OCI-LY7 (cell line): ENCODE data around the gene UPB1.
A peak's percentile ranks its signal among the peaks of the same experiment; 100 is the strongest.

Source experiments
- EZH2phosphoT487 ChIP-seq: fragments of 200-600 bp; sonication (generic); IDR thresholded peaks from 2 replicates; pipeline ENCODE4 v1.6.1; 2018; ENCODE audit warnings: low read depth, borderline replicate concordance, mild to moderate bottlenecking, mixed run types, antibody characterized with exemption, low read length, moderate library complexity, mixed read lengths
- TF ChIP-seq, protein P1 (sequence below): fragments of 200-600 bp; sonication (generic); conservative IDR thresholded peaks from 2 replicates; pipeline ENCODE4 v1.5.1; 2014; ENCODE audit warnings: mild to moderate bottlenecking, antibody characterized with exemption, low read length, moderate library complexity, mixed read lengths

DNA sequence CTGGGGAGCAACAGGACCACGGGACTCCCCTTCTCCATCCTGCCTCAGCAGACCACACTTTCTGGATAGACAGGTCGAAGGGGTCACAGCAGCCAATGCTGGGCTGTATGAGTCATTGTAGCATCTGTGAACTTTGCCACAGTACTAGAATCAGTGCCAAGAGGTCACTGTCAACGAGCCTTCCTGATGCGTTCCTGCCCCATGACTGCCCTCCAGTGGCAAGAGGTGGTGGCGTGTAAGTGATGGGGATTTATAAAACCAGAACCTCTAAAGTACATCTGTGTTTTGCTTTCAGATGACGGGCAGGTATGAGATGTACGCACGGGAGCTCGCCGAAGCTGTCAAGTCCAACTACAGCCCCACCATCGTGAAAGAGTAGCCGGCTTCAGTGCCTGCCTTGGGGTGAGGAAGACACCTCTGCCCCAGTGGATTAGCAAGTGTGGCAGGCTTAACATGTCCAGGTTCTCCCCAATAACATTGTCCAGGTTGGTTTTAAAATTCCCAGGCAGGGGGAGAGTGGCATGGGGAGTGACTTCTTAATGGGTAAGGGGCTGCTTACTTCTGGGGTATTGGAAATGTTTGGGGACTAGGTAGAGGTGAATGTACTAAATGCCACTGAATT is 30.4 kb downstream of the UPB1 start:
- TF ChIP-seq, protein P1, sequence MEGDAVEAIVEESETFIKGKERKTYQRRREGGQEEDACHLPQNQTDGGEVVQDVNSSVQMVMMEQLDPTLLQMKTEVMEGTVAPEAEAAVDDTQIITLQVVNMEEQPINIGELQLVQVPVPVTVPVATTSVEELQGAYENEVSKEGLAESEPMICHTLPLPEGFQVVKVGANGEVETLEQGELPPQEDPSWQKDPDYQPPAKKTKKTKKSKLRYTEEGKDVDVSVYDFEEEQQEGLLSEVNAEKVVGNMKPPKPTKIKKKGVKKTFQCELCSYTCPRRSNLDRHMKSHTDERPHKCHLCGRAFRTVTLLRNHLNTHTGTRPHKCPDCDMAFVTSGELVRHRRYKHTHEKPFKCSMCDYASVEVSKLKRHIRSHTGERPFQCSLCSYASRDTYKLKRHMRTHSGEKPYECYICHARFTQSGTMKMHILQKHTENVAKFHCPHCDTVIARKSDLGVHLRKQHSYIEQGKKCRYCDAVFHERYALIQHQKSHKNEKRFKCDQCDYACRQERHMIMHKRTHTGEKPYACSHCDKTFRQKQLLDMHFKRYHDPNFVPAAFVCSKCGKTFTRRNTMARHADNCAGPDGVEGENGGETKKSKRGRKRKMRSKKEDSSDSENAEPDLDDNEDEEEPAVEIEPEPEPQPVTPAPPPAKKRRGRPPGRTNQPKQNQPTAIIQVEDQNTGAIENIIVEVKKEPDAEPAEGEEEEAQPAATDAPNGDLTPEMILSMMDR = peak; percentile 96
- no peak for TF ChIP-seq EZH2phosphoT487
